ENCODE results near the gene PXDN.

Gene PXDN

DNA sequence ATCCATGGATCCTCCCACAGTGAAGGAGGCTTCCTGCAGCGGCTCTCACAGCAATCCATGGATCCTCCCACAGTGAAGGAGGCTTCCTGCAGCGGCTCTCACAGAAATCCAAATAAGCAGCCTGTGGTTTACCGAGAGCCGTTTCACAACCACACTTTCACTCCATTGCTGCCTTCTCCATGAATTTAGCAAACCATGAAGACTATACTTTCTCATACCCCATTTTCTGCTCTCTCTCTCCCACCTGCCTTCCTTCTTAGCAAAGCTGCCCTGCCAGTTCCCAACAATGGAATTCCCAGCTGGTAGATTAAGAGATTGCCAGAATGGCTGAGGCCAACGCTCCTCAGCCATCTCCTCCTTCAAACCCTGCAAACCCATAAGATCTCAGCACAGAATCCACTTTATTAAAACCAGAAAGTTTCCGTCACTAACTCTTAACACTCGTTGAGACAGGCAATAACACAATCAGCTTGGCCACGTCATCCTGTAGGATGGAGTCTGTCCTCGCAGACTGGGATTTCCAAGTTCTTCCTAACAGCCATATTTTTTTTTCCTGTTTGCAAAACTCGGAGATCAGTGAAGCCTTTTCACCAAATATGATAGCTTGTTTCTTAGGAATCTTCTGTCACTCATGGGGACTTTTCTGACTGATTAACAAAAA, 162.2 kb downstream of the PXDN start:
- Histone ChIP-seq H3K36me3 (ENCODE audit: control insufficient read depth, low read length) (no peaks in the 10 kb centered on the region), H3K79me2 (ENCODE audit: control insufficient read depth, low read length) (no peaks in the 10 kb centered on the region), H3K4me3 (ENCODE audit: low read length) (no peak overlapping the region), H3K27me3 (ENCODE audit: control insufficient read depth, low read length) (no peaks in the 10 kb centered on the region), H3K27ac (ENCODE audit: low read depth, low read length) (no peak overlapping the region), H4K20me1 (ENCODE audit: control insufficient read depth, insufficient read depth, low read depth, low read length) (no peaks in the 10 kb centered on the region), H3K9me2 (replicated peaks; ENCODE audit: control insufficient read depth, low read length) (no peaks in the 10 kb centered on the region), H3F3A (ENCODE audit: control insufficient read depth, insufficient read depth) (no peaks in the 10 kb centered on the region), H3K4me2 (ENCODE audit: low read length) (no peak overlapping the region), H3K9me3 (ENCODE audit: control insufficient read depth, insufficient read depth, low read length) (peaks cover 4% of the 10 kb centered on the region; the same call in 1 of the 2 replicates), H3K4me1 (ENCODE audit: control insufficient read depth, low read length) (no peaks in the 10 kb centered on the region)
- no peak for TF ChIP-seq EZH2phosphoT487 (IDR thresholded peaks at IDR 0.05; ENCODE audit: borderline replicate concordance, low read length)
- TF ChIP-seq, protein P1, sequence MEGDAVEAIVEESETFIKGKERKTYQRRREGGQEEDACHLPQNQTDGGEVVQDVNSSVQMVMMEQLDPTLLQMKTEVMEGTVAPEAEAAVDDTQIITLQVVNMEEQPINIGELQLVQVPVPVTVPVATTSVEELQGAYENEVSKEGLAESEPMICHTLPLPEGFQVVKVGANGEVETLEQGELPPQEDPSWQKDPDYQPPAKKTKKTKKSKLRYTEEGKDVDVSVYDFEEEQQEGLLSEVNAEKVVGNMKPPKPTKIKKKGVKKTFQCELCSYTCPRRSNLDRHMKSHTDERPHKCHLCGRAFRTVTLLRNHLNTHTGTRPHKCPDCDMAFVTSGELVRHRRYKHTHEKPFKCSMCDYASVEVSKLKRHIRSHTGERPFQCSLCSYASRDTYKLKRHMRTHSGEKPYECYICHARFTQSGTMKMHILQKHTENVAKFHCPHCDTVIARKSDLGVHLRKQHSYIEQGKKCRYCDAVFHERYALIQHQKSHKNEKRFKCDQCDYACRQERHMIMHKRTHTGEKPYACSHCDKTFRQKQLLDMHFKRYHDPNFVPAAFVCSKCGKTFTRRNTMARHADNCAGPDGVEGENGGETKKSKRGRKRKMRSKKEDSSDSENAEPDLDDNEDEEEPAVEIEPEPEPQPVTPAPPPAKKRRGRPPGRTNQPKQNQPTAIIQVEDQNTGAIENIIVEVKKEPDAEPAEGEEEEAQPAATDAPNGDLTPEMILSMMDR (IDR thresholded peaks at IDR 0.05; ENCODE audit: low read depth, low read length, poor library complexity, severe bottlenecking): no peak

All from DOHH2 (cell line).